Measurements from ENCODE around the gene ZCCHC3. TPM values are rescaled to one million over a fixed set of nuclear protein-coding genes. Genes with fewer than 3 reads are reported as not detected.

The ZCCHC3 gene
- total RNA-seq, 1 donor, result 11.2 TPM

GRCh38 chr20:259981-260380, 37.4 kb upstream of the ZCCHC3 start:
- no peak for TF ChIP-seq CTCF (IDR thresholded peaks at IDR 0.05; ENCODE audit: insufficient read depth, low read depth, low read length)
- H3K4me3 ChIP-seq (ENCODE audit: low read depth, low read length), result no peak overlapping the region
- no peak for DNase-seq (ENCODE audit: low read depth)

GRCh38 chr20:263701-264100, 33.7 kb upstream of the ZCCHC3 start:
- no peak for TF ChIP-seq CTCF (IDR thresholded peaks at IDR 0.05; ENCODE audit: insufficient read depth, low read depth, low read length)
- no peak overlapping the region for H3K4me3 ChIP-seq (ENCODE audit: low read depth, low read length)
- no peak for DNase-seq (ENCODE audit: low read depth)

DNA sequence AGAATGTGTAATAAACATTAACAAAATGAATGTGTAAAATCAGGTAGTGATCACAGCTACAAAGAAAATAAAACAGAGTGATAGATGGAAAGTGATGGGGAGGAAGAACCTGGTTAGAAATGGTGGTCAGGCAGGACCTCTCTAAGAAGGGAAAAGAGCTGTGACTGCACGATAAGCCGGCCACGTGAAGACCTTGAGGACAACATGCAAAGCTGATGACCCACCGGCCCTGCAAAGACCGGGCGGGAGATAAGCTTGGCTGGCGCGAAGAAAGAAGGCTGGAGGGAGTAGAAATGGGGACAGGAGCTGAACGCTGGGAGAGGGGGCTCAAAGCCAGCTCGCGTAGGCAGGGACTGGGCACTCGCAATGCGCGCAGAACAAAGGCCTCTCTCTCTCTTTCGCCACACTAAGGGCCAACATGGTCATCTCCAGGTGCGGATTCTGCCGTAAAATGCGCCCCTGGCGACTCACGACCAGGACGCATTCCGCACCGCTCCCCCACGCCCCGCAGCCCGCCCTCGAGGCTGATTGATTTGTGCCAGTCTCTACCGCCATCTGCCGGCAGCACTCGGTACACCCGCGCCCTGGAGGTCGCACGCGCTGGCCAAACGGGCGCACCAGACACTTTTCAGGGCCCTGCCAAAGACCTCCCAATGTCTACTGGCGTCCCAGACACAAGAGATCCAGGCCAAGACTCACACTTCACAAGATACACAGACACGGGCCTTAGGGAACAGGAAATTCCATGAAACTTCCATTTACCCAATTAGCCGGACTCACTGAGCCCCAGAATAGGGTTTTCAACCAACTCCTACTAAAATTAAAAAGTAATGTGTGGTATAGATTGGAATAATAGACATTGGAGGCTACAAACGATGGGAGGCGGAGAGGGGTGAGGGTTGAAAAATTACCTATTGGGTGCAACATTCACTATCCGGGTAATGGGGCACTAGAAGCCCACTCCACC, 30.5 kb upstream of the ZCCHC3 start:
- H3K4me3 ChIP-seq (ENCODE audit: low read depth, low read length), result peak overlapping the region; percentile 69
- peak; percentile 63 for DNase-seq (ENCODE audit: low read depth)
- TF ChIP-seq CTCF (IDR thresholded peaks at IDR 0.05; ENCODE audit: insufficient read depth, low read depth, low read length), result peak; percentile 90

GRCh38 chr20:270517-270916, 26.9 kb upstream of the ZCCHC3 start:
- TF ChIP-seq CTCF (IDR thresholded peaks at IDR 0.05; ENCODE audit: insufficient read depth, low read depth, low read length), result no peak
- no peak for DNase-seq (ENCODE audit: low read depth)
- no peak overlapping the region for H3K4me3 ChIP-seq (ENCODE audit: low read depth, low read length)

DNA sequence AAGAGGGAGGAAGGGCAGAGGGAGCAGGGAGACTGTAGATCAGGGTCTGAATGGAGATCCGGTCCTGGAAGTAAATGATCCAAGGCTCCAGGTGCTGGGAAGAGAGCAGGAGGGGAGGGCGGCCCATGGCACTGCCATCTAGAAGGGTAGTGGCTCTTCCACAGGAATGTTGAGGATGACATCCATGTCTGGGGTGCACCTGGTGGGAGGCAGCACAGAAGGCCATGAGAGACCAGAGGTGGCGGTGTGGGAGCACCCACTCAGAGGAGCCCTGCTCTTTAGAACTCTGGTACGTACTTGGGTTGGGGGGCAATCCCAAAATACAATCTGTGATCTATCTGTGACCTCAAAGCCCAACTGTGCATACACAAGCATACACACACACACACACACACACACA, 26.3 kb upstream of the ZCCHC3 start:
- DNase-seq (ENCODE audit: low read depth), result no peak
- TF ChIP-seq CTCF (IDR thresholded peaks at IDR 0.05; ENCODE audit: insufficient read depth, low read depth, low read length), result no peak
- H3K4me3 ChIP-seq (ENCODE audit: low read depth, low read length), result no peak overlapping the region

GRCh38 chr20:271528-271927, 25.8 kb upstream of the ZCCHC3 start:
- TF ChIP-seq CTCF (IDR thresholded peaks at IDR 0.05; ENCODE audit: insufficient read depth, low read depth, low read length), result no peak
- no peak overlapping the region for H3K4me3 ChIP-seq (ENCODE audit: low read depth, low read length)
- DNase-seq (ENCODE audit: low read depth), result no peak

Measured in fibroblast of villous mesenchyme (primary cell).